Measurements from ENCODE around the gene OR4C5.
"Not testable (repeated sequence)": the region's sequence is repeated elsewhere in the genome, so short reads cannot be mapped to it uniquely, and the experiment has no call there.

The OR4C5 gene

GRCh38 chr11:48366365-48366764, at the start of gene OR4C5:
Gene OR4C5 (minus strand): TSS chr11:48366465. CDS start chr11:48366465, 0 bp downstream.
- DNase-seq (ENCODE audit: low read depth in 2 of 2): no peak

- no peak for DNase-seq (ENCODE audit: low read depth in 2 of 2)
Observed at GRCh38 chr11:48384670-48385069, 18.4 kb upstream of the OR4C5 start.

- not testable (repeated sequence) for DNase-seq (ENCODE audit: low read depth in 2 of 2)
Observed at GRCh38 chr11:48384151-48384550, 17.9 kb upstream of the OR4C5 start.

- not testable (repeated sequence) for DNase-seq (ENCODE audit: low read depth in 2 of 2)
Observed at GRCh38 chr11:48361289-48361688, 5.0 kb downstream of the OR4C5 start.

- DNase-seq (ENCODE audit: low read depth in 2 of 2): no peak
Observed at GRCh38 chr11:48354677-48355076, 11.6 kb downstream of the OR4C5 start.

GRCh38 chr11:48354013-48354412, 12.3 kb downstream of the OR4C5 start:
- no peak for DNase-seq (ENCODE audit: low read depth in 2 of 2)

- DNase-seq (ENCODE audit: low read depth in 2 of 2): not testable (repeated sequence)
Observed at GRCh38 chr11:48346286-48346685, 20.0 kb downstream of the OR4C5 start.

- not testable (repeated sequence) for DNase-seq (ENCODE audit: low read depth in 2 of 2)
Observed at GRCh38 chr11:48342505-48342904, 23.8 kb downstream of the OR4C5 start.

GRCh38 chr11:48341466-48341865, 24.8 kb downstream of the OR4C5 start:
- no peak for DNase-seq (ENCODE audit: low read depth in 2 of 2)

- DNase-seq (ENCODE audit: low read depth in 2 of 2): not testable (repeated sequence)
Observed at GRCh38 chr11:48324620-48325019, 41.6 kb downstream of the OR4C5 start, which contains the start of gene OR4C3. Gene OR4C3 (plus strand): TSS chr11:48324920. CDS start chr11:48325022, 102 bp downstream.

GRCh38 chr11:48319813-48320212, 46.5 kb downstream of the OR4C5 start:
- not testable (repeated sequence) for DNase-seq (ENCODE audit: low read depth in 2 of 2)
